Measurements from ENCODE around the gene RRN3.
"Not testable (repeated sequence)": the region's sequence is repeated elsewhere in the genome, so short reads cannot be mapped to it uniquely, and the experiment has no call there.

RRN3 gene

GRCh38 chr16:15051387-15051951 is 42.6 kb downstream of the RRN3 start:
- no peak for DNase-seq (ENCODE audit: low spot score)

DNA sequence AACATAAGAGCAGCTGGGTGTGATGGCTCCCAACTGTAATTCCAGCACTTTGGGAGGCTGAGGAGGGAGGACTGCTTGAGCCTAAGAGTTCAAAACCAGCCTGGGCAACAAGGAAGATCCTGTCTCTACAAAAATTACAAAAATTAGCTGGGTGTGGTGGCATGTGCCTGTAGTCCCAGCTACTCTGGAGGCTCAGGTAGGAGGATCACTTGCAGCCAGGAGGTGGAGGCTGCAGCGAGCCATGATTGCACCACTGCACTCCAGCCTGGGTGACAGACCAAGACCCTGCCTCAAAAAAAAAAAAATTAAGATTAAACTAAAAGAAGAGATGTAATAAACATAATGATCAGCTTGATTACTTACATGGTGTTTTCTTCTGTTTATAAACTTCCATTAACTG is 43.6 kb downstream of the RRN3 start:
- DNase-seq (ENCODE audit: low spot score): not testable (repeated sequence)

GRCh38 chr16:15049581-15050180 is 44.4 kb downstream of the RRN3 start:
- no peak for DNase-seq (ENCODE audit: low spot score)

- no peak for DNase-seq (ENCODE audit: low spot score)
Measured at GRCh38 chr16:15046692-15047376, 47.2 kb downstream of the RRN3 start.

DNA sequence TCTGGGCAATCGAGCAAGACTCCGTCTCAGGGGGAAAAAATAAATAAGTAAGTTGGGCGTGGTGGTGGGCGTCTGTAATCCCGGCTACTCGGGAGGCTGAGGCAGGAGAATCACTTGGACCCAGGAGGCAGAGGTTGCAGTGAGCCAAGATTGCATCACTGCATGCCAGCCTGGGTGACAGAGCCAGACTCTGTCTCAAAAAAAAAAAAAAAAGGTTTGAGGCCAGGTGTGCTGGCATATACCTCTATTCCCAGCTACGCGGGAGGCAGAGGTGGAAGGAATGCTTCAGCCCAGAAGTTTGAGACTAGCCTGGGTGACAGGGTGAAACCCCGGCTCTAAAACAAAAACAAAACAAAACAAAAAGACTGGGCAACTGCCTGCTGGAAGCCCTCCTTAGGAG is 48.8 kb downstream of the RRN3 start:
- not testable (repeated sequence) for DNase-seq (ENCODE audit: low spot score)

- DNase-seq (ENCODE audit: low spot score): no peak
Measured at GRCh38 chr16:15044286-15044685, 49.8 kb downstream of the RRN3 start.

DNA sequence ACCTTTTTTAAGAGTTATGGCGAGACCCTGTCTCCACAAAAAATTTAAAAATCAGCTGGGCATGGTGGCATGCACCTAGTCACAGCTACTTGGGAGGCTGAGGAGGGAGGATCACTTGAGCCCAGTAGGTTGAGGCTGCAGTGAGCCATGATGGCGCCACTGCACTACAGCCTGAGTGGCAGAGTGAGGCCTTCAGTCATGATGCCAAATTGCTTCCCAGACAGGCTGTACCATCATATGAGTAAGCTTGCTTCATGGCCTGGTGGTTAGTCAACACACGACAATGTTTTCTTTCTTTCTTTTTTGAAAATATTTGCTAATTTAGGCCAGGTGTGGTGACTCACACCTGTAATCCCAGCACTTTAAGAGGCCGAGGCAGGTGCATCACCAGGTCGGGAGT is 50.7 kb downstream of the RRN3 start:
- DNase-seq (ENCODE audit: low spot score): no peak

DNA sequence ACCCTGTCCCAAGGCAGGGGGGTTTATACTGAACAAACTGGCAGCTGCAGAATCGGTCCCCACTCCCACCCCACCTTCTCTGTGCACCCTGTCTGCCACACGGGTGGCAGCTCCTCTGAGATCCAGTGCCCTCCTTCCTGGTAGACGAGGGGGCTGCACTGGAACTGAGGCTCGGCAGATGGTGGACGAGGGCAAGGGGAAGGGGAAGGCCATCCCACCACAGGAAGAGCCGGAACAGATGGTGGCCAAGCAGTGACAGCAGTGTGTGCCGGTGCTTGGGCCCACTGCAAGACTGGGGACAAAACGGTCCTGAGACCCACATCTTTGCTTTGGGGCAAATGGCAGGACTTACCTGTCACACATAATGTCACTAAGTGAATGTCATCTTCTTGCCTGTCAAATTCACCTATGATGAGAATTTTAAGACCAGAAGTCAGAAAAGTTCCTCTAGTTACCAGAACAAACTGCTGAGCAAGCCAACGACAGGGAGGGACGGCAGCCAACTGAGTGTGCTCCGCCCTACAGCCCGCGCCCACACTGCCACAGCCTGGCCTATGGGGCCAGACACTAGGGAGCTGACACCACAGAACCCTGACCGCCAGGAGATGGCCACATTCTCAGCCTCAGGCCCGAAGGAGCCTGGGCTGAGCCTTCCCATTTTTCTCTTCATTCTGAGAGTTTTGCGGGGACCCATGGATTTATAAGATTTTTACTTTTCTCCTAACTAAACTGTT is 52.6 kb downstream of the RRN3 start:
- DNase-seq (ENCODE audit: low spot score): no peak

GRCh38 chr16:15038689-15039088 is 55.4 kb downstream of the RRN3 start:
- DNase-seq (ENCODE audit: low spot score): no peak

GRCh38 chr16:15037745-15038144 is 56.3 kb downstream of the RRN3 start:
- DNase-seq (ENCODE audit: low spot score): no peak

- DNase-seq (ENCODE audit: low spot score): no peak
Measured at GRCh38 chr16:15037003-15037402, 57.1 kb downstream of the RRN3 start.

- no peak for DNase-seq (ENCODE audit: low spot score)
Measured at GRCh38 chr16:15035163-15035729, 58.8 kb downstream of the RRN3 start.

- no peak for DNase-seq (ENCODE audit: low spot score)
Measured at GRCh38 chr16:15034266-15035162, 59.6 kb downstream of the RRN3 start.

- DNase-seq (ENCODE audit: low spot score): no peak
Measured at GRCh38 chr16:15033309-15033707, 60.8 kb downstream of the RRN3 start.

- no peak for DNase-seq (ENCODE audit: low spot score)
Measured at GRCh38 chr16:15032547-15033308, 61.3 kb downstream of the RRN3 start.

- DNase-seq (ENCODE audit: low spot score): no peak
Measured at GRCh38 chr16:15031586-15031985, 62.5 kb downstream of the RRN3 start.

- no peak for DNase-seq (ENCODE audit: low spot score)
Measured at GRCh38 chr16:15031179-15031578, 62.9 kb downstream of the RRN3 start.

- not testable (repeated sequence) for DNase-seq (ENCODE audit: low spot score)
Measured at GRCh38 chr16:15029749-15030148, 64.3 kb downstream of the RRN3 start.

DNA sequence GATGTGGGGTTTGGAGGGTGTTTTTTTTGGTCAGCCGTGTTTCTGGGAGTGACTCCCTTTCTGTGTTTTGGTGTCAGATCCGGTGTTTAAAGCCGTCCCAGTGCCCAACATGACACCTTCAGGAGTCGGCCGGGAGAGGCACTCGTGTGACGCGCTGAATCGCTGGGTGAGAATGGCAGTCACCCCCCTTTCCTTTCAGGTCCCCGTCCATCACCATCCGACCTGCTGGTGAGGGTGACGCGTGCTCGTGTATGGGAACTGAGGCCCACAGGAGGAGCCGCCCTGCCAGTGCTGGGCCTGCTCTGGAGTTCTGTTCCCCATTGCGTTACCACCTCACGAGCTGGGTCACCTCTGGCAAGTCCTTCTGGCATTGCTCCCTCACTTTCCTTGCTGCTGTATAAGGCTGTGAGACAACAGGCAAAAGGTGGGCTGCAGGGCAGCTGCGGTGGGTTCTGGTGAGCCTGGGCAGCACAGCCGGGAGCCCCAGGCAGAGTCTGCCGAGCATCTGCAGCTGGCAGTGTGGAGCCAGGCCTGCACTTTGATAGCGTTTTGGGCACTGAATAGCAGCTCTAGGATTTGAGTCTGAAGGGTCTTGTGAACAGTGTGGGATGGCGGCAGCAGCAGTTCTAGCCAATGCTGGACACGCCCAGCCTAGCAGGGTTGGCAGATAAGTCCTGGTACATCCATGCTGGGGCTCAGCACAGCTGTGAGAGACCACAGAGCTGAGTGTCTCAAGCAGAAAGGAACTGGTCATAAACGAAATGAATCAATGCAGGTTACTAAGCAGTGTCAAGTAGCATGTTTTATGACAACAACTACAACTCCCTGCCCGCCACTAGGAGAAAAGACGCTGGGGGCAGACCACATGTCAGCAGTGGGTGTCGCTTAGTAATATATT is 65.0 kb downstream of the RRN3 start:
- not testable (repeated sequence) for DNase-seq (ENCODE audit: low spot score)

- DNase-seq (ENCODE audit: low spot score): not testable (repeated sequence)
Measured at GRCh38 chr16:15028345-15028715, 65.7 kb downstream of the RRN3 start.

Data from CD4-positive, alpha-beta T cell treated with Interleukin-2 at 100 ng/mL for 4 hours (primary cell).